ENCODE results near the gene TTN.

GRCh38 chr2:178718988-178719387, 88.2 kb downstream of the TTN start:
- no peak for TF ChIP-seq CTCF (IDR thresholded peaks at IDR 0.05)
- no peak for TF ChIP-seq POLR2A (IDR thresholded peaks at IDR 0.05)
